ENCODE results near the gene GPR17.

GPR17 gene

DNA sequence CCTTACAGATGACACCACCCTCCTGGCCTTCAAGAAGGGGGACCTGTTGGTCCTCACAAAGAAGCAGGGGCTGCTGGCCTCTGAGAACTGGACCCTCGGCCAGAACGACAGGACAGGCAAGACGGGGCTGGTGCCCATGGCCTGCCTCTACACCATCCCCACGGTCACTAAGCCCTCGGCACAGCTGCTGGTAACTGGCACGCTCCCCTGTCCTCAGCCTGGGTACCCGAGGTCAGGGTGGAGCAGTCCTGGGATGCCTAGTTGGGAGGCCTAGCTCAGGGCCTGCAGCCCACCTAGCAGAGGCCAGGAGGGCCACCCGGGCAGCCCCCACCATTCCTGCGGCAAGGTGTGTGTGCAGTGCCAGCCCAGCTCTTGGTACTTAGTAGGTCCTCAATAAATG is 16.3 kb upstream of the GPR17 start:
- DNase-seq (ENCODE audit: low read depth in 2 of 3, low spot score in 1 of 3) = no peak

DNA sequence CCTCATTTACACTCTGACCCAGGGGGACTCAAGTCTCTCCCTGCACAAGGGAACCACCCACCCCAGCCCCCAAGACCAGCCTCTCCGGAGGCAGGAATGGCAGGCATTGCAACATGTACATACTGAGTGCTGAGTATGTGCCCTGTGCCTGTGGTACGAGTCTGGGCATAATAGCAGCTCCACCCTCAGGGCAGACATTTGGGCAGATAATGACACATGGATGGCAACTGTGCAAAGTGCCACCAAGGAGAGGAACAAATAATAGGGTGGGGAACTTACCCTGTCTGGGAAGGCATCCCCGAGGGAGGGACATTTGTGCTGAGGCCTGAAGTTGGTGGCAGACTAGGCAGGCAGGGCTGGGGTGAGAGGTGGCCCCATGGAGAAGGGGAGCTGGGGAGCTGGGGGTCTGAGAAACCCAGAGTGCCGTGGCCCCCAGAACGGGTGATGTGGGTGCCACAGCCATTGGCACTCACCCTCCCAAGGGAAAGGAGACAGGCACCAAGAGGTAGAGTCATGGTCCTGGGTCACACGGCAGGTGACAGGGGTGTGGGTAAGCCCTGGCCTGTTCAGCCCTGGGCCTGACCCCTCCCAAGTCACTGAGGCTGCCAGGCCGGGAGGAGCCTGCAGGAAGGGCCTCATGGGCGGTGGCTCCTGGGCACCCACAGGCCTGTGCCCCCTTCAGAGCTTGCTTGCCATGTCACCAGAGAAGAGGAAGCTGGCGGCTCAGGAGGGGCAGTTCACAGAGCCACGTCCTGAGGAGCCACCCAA is 15.7 kb upstream of the GPR17 start:
- DNase-seq (ENCODE audit: low read depth in 2 of 3, low spot score in 1 of 3) = no peak

DNA sequence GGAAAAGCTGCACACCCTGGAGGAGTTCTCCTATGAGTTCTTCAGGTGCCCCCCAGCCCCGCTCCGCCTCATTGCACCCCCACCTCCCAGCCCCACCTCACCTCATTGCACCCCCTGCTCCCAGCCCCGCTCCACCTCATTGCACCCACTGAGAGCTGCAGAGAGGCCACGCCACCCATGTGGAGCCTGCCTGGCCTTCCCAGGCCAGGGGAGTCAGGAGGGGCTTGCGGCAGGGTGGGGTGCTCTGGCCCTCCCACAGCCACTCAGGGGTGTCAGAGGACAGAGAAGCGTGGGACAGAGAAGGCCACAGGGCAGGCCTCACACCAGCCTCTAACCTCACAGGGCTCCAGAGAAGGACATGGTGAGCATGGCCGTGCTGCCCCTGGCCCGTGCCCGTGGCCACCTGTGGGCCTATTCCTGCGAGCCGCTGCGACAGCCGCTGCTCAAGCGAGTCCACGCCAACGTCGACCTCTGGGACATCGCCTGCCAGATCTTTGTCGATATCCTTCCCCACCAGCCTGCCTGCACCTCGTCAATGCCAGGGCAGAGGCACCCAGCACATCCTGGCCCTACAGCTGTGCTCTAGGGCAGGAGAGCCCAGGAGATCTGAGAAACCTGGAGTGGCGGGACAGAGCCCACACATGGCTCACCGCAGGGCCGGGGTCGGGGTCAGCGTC is 15.0 kb upstream of the GPR17 start:
- DNase-seq (ENCODE audit: low read depth in 2 of 3, low spot score in 1 of 3) = no peak

DNA sequence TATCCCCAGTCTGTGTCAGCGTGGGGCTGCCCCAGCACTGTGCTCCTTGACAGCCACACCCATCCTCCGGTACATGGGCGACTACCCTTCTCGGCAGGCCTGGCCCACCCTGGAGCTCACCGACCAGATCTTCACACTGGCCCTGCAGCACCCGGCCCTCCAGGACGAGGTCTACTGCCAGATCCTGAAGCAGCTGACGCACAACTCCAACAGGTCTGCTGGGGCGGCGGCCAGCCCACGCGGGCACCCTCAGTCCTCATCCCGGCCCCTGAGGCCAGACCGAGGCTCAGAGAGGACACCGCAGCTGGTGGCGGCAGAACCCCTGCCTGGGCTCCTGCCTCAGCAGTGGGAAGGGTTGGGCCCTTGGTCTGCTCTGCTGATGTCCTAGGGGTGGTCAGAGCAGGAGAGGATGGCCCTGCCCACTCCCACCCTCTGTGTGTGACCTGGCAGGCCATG is 14.4 kb upstream of the GPR17 start:
- DNase-seq (ENCODE audit: low read depth in 2 of 3, low spot score in 1 of 3) = no peak

DNA sequence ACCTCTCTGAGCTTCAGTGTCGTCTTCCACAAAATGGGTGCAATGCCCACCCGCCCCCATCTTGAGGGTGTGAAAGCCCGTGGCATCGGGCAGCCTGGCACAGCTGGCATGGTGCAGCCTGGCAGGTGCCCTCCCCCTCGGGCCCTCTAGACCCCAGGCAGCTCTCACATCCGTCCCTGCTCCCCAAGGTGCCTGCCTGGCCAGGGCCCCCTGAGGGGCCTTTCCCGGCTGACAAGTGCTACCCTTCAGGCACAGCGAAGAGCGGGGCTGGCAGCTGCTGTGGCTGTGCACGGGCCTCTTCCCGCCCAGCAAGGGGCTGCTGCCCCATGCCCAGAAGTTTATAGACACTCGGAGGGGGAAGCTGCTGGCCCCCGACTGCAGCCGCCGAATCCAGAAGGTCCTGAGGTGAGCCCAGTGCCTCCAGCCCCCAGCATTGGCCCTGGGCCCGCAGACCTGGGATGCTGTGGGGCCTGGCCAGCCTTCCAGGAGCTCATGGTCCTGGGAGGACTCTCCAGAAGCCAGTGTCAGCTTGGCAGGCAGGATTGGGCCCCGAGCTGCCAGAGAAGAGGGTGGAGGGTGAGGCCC is 13.9 kb upstream of the GPR17 start:
- no peak for DNase-seq (ENCODE audit: low read depth in 2 of 3, low spot score in 1 of 3)

DNA sequence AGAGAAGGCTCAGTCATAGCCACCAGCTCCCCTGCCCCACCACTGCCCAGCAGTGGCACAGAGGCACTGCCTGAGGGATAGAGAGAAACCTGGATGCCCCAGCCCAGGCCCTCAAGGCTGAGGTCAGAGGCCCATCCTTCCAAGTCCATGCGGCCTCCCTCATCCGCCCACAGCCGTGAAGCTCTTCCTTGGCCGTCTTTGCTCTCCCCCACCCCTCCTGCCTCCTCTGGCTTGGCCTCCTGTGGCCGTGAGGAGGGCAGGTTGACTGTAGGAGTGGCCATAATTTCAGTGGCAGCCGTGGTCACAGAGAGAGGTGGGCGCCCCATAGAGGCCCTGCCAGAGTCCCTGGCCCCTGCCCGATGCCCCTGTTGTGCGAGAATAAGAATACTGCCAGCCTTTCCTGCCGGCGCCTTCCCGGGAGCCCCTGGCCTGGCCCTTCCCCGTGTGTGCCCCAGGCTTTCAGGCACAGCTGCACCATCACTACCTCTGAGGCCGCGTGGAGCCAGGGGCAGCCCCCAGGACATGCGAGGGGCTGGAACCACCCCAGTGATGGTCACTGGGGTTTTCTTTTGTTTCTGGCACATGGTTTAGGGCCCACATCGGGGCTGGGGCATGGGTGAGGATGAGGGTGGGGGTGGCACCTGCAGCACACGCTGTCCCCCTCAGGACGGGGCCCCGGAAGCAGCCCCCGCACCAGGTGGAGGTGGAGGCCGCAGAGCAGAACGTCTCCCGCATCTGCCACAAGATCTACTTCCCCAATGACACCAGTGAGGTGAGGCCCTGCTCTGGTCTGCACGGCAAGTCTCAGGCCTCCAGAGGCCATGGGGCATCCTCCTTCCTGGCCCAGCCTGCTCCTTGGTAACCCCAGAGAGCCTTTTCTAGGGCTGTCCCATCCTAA is 13.1 kb upstream of the GPR17 start:
- DNase-seq (ENCODE audit: low read depth in 2 of 3, low spot score in 1 of 3) = no peak

DNA sequence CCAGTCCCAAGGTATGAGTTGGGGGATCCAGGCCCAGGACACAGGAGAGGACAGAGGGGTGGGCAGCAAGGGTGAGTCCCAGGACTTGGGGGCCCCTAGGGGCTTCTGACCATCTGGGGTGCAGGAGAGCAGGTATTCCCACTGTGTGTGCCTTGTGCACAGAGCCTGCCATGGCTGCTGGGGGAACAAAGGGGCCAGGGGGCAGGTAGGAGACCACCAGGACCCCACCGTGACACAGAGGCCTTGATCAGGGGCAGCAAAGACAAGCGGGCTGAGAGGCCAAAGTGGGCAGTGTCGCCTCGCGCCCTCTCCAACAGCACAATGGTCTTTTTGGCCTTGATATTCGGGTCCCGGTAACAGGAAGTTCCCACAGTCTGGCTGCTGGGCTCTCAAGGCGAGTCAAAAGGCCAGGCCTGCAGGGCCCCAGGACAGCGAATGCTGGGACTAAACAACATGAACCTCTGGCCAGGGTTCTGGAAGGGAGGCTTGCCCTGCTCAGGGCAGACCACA is 12.3 kb upstream of the GPR17 start:
- no peak for DNase-seq (ENCODE audit: low read depth in 2 of 3, low spot score in 1 of 3)

DNA sequence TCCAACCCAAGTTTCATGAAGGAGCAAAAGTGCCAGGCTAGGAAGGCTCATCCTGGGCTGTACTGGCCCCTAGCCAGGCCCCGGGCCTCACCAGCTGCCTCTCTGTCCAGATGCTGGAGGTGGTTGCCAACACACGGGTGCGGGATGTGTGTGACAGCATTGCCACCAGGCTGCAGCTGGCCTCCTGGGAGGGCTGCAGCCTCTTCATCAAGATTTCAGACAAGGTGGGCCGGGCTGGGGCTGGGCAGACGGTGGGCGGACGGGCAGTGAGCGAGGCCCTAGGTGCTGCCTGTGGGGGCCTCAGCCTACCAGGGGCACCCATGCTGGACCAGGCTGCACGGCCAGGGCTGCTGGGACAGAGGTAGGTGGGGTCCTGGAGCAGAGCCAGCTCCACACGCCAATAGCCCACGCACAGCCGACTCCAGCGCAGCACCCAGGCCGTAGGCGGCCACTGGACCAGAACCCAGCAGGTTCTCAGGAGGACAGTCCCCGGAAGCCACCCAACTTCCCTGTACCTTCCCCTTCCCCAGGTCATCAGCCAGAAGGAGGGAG is 11.8 kb upstream of the GPR17 start:
- no peak for DNase-seq (ENCODE audit: low read depth in 2 of 3, low spot score in 1 of 3)

DNA sequence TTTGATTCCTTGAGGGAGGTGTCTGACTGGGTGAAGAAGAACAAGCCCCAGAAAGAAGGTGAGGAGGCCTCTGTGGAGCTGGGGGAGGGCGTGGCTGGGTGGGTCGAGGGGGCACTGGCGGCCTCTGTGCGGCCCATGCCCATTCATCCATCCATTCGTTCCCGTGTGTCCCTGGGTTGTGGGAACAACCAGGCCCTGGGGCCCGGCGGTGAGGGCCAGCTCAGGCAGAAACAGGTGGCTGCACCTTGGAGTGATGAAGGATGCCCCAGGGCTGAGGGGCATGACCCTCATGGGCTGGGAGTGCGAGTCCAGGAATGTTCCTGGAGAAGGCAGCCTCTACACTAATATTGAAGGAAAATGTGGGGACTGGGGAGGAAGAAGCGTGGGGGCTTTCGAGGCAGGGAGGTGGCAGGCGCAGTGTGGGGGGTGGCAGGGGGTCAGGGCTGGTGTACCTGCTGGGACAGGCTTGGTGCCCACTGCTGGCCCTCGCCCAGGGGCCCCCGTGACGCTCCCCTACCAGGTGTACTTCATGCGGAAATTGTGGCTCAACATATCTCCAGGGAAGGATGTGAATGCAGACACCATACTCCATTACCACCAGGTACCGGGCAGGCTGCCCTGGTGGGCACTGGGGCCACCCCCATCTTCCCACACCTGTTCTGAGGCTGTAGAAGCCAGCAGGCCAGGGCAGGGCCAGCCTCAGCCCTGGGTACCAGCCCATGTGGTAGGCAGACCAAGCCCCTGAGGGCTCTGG is 11.2 kb upstream of the GPR17 start:
- DNase-seq (ENCODE audit: low read depth in 2 of 3, low spot score in 1 of 3) = no peak

DNA sequence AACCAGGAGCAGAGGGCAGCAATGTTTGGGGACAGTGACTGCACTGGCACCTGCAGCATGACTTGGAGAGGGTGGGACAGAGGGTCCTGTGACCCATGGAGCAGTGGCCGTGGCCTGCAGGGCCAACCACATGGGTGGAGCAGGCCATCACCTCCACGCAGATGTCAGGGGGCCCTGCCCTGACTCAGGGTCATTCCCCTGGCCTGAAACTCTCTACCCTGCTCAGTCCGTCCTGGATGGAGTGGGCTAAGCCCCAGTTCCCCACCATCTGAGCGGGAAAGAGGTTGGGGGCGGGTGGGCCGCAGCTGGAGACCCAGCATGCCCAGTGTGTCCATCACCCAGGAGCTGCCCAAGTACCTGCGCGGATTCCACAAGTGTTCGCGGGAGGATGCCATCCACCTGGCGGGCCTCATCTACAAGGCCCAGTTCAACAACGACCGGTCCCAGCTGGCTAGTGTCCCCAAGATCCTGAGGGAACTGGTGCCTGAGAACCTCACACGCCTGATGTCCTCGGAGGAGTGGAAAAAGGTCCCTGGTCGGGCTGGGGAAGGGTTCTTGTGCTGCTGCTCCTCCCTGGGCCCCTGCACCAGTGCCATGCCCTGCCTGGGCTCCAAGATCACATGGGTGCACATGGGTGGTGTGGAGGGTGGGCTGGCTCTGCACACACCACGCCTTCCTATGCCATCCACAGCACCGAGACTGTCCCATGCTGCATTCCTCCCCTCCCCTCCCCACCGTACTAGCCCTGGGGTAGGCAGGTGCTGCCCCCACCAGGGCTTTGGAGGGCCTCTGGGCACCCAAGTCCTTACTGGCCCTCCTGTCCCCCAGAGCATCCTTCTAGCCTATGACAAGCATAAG is 10.3 kb upstream of the GPR17 start:
- no peak for DNase-seq (ENCODE audit: low read depth in 2 of 3, low spot score in 1 of 3)

DNA sequence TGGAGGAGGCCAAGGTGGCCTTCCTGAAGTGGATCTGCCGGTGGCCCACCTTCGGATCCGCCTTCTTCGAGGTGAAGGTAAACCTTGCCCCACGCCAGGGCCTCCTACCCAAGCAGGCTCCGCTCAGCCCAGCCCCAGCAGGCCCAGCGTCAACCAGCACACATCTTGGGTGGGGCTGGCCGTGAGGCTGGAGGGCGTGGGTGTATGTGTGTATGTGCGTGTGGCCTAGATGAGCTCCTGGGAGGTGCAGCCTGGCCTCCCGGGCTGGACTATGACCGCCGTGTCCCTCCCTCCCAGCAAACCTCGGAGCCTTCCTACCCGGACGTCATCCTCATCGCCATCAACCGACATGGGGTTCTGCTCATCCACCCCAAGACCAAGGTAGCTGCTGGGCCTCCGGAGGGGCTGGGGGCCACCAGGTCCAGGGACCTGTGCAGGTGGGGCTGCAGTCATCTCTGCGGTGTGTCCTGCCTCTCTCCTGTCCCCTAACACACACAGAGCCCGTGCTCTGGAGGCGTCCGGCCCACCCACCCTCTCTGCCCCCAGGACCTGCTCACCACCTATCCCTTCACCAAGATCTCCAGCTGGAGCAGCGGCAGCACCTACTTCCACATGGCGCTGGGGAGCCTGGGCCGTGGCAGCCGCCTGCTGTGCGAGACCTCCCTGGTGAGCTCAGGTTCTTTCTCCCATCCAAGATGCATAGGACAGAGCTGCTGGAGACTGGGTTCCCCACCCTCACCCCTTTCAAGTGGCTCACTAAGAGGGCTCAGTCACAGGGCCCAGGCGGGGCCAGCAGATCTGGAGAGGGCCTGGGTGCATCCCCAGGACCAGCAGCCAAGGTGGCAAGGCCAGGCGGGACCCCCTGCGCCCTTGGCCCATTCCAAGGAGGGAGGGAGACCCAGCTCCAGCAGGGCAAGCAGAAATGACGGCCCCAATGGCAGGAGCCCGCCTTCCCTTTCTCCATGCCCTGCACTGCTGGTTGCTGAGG is 9.4 kb upstream of the GPR17 start:
- no peak for DNase-seq (ENCODE audit: low read depth in 2 of 3, low spot score in 1 of 3)

DNA sequence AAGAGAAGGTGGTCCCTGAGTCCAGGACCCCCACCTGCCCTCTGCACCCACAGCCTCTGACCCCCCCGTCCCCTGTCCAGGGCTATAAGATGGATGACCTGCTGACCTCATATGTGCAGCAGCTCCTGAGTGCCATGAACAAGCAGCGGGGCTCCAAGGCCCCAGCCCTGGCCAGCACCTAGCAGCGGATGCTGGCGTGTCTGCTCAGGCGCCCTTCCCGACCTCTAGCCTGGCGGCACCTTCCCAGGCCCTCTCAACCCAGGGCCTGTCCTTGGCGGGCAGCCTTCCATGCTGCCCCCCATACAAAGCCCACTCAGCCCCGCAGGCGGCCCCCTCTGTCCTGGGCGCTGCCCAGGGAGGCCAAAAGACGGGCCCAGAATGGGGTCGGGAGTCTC is 8.7 kb upstream of the GPR17 start:
- DNase-seq (ENCODE audit: low read depth in 2 of 3, low spot score in 1 of 3) = no peak

DNA sequence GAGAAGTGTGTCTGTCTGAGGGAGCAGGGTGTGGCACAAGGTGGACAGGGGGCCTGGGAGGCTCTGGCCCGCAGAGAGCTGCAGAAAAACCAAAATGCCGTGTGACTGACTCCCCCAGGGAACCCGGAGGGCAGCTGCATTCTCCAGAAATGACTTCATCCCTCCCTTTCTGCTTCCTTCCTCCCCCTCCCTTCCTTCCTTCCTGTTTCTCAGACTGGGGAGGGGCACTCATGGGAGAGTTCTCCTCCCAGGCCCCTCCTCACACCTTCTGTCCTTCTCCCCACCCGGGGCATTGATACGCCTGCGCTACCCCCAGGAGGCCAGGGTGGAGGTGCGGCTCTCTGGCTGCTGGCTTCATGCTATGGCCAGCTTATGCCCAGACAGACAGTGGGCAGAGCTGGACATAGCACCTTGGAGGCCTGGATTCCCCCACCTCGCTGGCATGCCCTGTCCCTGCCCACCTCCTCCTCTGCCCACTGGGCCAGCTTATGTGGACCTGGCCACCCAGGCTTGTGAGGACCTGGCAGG is 8.2 kb upstream of the GPR17 start:
- DNase-seq (ENCODE audit: low read depth in 2 of 3, low spot score in 1 of 3) = no peak

DNA sequence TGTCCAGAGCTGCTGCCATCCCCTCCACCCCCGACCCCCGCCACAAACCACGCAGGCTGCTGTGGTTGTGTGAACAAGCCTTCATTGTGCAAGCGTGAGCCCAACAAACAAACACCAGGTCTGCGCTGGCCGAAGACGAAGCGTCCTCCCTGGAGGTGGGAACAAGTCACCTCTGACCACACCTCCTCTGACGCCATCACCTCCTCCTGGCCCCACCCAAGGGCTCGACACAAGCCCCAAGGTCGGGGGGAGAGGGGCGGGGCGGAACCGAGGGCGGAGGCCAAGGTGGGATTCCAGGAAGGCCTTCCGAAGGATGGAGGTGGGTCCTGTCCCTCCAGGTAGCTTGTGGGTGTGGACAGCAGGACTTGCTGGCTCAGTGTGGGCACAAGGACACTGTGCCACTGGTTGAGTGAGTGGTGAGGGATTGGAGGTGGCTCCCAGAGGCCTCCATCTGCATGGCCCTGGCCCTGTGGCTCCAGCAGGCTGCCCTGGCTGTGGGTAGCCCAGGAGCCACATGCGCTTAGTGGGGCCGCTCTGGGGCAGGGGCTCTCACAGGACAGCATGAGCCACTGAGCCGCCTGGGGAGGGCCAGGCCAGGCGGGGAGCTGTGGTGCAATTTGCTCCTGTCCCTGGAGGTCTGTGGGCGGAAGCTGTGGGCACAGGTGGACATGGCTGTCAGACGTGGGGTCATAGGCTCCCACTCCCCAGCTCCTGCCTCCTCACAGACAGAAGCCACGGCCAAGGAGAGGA is 7.4 kb upstream of the GPR17 start:
- DNase-seq (ENCODE audit: low read depth in 2 of 3, low spot score in 1 of 3) = no peak

DNA sequence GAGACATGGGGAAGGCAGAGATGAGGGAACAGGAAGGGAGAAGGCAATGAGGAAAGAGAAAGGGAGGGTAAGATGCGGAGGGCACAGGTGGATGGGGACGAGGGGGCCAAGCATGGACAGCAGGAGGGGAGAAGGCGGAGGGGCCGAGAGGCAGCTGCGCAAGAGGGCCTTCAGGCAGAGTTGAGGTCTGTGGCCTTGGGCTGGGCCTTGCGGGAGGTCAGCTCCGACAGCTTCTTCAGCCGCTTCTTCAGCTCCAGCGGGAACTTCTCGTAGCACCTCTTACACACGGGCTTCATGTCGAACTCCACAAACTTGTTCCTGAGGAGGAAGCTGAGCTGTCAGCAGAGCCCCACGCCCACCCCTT is 6.9 kb upstream of the GPR17 start:
- DNase-seq (ENCODE audit: low read depth in 2 of 3, low spot score in 1 of 3) = no peak

DNA sequence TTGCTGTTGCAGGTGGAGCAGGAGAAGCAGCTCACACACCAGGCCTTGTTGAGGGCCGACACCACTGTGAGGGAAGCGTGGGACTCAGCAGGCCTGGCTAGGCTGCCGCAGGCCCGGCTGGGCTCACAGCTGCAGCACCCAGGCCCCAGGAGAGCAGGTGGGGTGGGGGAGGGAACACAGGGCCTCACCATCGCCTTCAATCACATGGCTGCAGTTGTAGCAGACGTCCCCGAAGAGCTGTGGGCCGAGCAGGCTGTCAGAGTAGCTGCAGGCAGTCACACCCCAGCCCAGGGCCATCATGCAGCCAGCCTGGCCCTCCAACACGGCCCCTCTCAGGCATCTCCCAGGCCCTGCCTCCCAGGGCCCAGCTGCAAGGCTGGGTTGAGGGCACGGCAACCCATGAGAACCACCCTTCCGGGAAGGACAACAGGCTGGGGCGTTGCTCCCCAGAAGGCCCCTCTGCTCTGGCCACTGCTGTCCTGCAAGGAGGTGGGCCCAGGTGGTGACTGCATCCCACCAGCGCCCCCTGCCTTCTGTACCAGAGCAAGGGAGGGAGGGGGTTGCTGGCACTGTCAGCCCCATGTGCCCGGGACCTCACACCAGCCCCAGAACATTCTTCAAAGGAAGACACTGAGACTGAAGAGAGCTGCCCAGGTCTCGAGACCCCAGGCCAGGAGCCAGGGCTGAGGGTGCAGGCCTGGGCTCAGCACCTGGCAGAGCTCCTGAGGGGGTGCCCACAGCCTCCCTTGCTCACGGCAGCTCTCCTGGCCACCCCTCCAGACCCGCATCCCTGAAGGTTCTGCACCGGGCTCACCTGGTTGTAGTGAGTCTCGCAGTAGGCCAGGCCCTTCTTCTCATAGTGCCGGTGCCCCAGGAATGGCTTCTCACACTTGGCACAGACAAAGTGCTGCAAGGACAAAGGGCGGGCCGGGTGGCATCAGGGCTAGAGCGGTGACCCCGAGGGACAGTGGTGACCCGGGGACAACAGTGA is 5.6 kb upstream of the GPR17 start:
- peak in 2 of 3 donors; percentile 26 to 29 for DNase-seq (ENCODE audit: low read depth in 2 of 3, low spot score in 1 of 3)

Measured in stimulated activated CD4-positive, alpha-beta T cell treated with anti-CD3 and anti-CD28 coated beads, Interleukin-12 subunit alpha, Interleukin-12 subunit beta, amount 100 ng/mL, for 48 hours (primary cell).